Thoracic aorta (tissue), 2 donors: Measurements from ENCODE around the gene WNT2. TPM values are rescaled to one million over a fixed set of nuclear protein-coding genes. Genes with fewer than 3 reads are reported as not detected.

Experiments used
- ATAC-seq: fragments of 150-250 bp; one replicate; pipeline ENCODE4 v1.8.0; 2017; ENCODE audit warnings: low read depth; ENCODE audit not compliant: insufficient number of reproducible peaks, low FRiP score
- DNase-seq: peaks from one replicate; pipeline ENCODE4 v3.0.0-alpha.2; 2020; ENCODE audit warnings: low spot score
- H3K27ac ChIP-seq, 2 donors: fragments of 200-600 bp; sonication (generic); 1 replicate in 1 of 2; 2 replicates in 1 of 2; pipeline ENCODE4 v1.5.1; 2016; ENCODE audit warnings: mild to moderate bottlenecking in 2 of 2, moderate library complexity in 2 of 2
- H3K27me3 ChIP-seq: fragments of 200-600 bp; sonication (generic); replicated peaks from 2 replicates; pipeline ENCODE4 v1.6.0; 2016; ENCODE audit warnings: mild to moderate bottlenecking; ENCODE audit not compliant: insufficient read depth
- H3K36me3 ChIP-seq: fragments of 200-600 bp; sonication (generic); one replicate; pipeline ENCODE4 v1.5.1; 2016
- H3K4me1 ChIP-seq, 2 donors: fragments of 200-600 bp; sonication (generic); 1 replicate in 1 of 2; 2 replicates in 1 of 2; pipeline versions ENCODE4 v1.5.1 to v1.6.0; 2016; ENCODE audit warnings: low read depth in 2 of 2, mild to moderate bottlenecking in 1 of 2; ENCODE audit not compliant: control insufficient read depth in 1 of 2
- H3K4me3 ChIP-seq: fragments of 200-600 bp; sonication (generic); 2 replicates; pipeline ENCODE4 v1.5.1; 2016; ENCODE audit warnings: mild to moderate bottlenecking
- H3K9me3 ChIP-seq: fragments of 200-600 bp; sonication (generic); 2 replicates; pipeline ENCODE4 v1.5.1; 2016
- total RNA-seq, 2 donors: library from RNA; depleted of rRNA; stranded (reverse); fragments of >200 nt; gene quantifications; one replicate each; pipeline versions ENCODE4 v1.1.0 to v1.2.3, GENCODE V29; 2016
- TF ChIP-seq, protein P1 (sequence below): fragments of 200-600 bp; sonication (generic); IDR thresholded peaks from one replicate; pipeline ENCODE4 v1.5.1; 2019; ENCODE audit warnings: antibody characterized with exemption

Gene WNT2
- total RNA-seq, 2 donors from 2014 or later: 17.1 TPM; not detected in 1

GRCh38 chr7:117349570-117349969 is 26.7 kb upstream of the WNT2 start:
- H3K4me3 ChIP-seq: no peak overlapping the region
- no peaks in the 10 kb centered on the region for H3K27me3 ChIP-seq
- no peaks in the 10 kb centered on the region for H3K4me1 ChIP-seq
- no peak for ATAC-seq
- TF ChIP-seq, protein P1, sequence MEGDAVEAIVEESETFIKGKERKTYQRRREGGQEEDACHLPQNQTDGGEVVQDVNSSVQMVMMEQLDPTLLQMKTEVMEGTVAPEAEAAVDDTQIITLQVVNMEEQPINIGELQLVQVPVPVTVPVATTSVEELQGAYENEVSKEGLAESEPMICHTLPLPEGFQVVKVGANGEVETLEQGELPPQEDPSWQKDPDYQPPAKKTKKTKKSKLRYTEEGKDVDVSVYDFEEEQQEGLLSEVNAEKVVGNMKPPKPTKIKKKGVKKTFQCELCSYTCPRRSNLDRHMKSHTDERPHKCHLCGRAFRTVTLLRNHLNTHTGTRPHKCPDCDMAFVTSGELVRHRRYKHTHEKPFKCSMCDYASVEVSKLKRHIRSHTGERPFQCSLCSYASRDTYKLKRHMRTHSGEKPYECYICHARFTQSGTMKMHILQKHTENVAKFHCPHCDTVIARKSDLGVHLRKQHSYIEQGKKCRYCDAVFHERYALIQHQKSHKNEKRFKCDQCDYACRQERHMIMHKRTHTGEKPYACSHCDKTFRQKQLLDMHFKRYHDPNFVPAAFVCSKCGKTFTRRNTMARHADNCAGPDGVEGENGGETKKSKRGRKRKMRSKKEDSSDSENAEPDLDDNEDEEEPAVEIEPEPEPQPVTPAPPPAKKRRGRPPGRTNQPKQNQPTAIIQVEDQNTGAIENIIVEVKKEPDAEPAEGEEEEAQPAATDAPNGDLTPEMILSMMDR: no peak
- no peak for DNase-seq
- no peak overlapping the region for H3K27ac ChIP-seq
- H3K36me3 ChIP-seq: no peaks in the 10 kb centered on the region
- no peaks in the 10 kb centered on the region for H3K9me3 ChIP-seq

GRCh38 chr7:117347962-117348672 is 25.3 kb upstream of the WNT2 start:
- no peaks in the 10 kb centered on the region for H3K9me3 ChIP-seq
- no peak for ATAC-seq

GRCh38 chr7:117347480-117347879 is 24.6 kb upstream of the WNT2 start:
- H3K4me1 ChIP-seq: peaks cover 0 to 10% of the 10 kb centered on the region in 2 donors
- no peak overlapping the region for H3K4me3 ChIP-seq
- TF ChIP-seq, protein P1: no peak
- no peak for ATAC-seq
- H3K27ac ChIP-seq: no peak overlapping the region
- H3K36me3 ChIP-seq: no peaks in the 10 kb centered on the region
- DNase-seq: no peak
- no peaks in the 10 kb centered on the region for H3K9me3 ChIP-seq
- no peaks in the 10 kb centered on the region for H3K27me3 ChIP-seq

More at GRCh38 chr7:117347962-117348672, 25.3 kb upstream of the WNT2 start:
- no peaks in the 10 kb centered on the region for H3K36me3 ChIP-seq
- DNase-seq: no peak
- TF ChIP-seq, protein P1: no peak
- no peak overlapping the region for H3K27ac ChIP-seq
- H3K4me3 ChIP-seq: no peak overlapping the region
- no peaks in the 10 kb centered on the region for H3K27me3 ChIP-seq
- peaks cover 0 to 10% of the 10 kb centered on the region in 2 donors for H3K4me1 ChIP-seq

DNA sequence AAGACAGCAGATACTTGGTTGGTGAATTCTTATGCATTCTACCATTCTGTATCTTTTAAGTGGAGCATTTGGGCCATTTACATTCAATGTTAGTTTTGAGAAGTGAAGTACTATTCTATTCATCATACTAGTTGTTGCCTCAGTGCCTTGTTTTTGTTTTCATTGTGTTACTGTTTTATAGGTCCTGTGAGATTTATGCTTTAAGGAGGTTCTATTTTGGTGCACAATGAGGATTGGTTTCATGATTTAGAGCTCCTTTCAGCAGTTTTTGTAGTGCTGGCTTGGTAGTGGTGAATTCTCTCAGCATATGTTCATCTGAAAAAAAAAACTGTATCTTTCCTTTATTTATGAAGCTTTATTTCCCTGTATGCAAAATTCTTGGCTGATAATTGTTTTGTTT is 23.3 kb upstream of the WNT2 start:
- ATAC-seq (no peak), DNase-seq (no peak)
- TF ChIP-seq, protein P1: no peak
- H3K36me3 ChIP-seq: no peaks in the 10 kb centered on the region
- no peaks in the 10 kb centered on the region for H3K27me3 ChIP-seq
- no peak overlapping the region for H3K4me3 ChIP-seq
- H3K27ac ChIP-seq: no peak overlapping the region
- H3K9me3 ChIP-seq: no peaks in the 10 kb centered on the region
- peaks cover 0 to 10% of the 10 kb centered on the region in 2 donors for H3K4me1 ChIP-seq

DNA sequence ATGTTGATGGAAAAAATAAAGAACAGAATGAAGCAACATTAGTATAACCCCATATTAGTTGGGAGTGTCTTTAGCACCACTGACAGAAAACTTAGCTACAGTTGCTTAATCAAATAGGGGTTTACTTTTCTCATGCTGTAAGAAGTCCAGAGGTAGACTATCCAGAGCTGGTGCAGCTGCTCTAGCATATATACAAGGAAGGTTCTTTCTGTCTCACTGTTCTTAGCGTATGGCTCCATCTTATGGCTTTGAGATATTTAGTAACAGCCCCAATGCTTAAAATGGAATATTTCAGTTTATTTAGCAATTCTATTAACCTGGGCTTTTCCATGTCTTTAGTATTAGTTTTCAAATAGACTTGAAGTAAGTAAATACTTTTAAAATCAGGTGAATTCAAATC is 15.2 kb upstream of the WNT2 start:
- no peak overlapping the region for H3K4me3 ChIP-seq
- no peaks in the 10 kb centered on the region for H3K9me3 ChIP-seq
- ATAC-seq (no peak), DNase-seq (no peak)
- H3K36me3 ChIP-seq: no peaks in the 10 kb centered on the region
- H3K27ac ChIP-seq: no peak overlapping the region
- no peaks in the 10 kb centered on the region for H3K27me3 ChIP-seq
- H3K4me1 ChIP-seq: no peaks in the 10 kb centered on the region
- TF ChIP-seq, protein P1: no peak
